ENCODE measurements around the gene BCL11A. TPM values are rescaled to one million over a fixed set of nuclear protein-coding genes. Genes with fewer than 3 reads are reported as not detected.

BCL11A gene
- total RNA-seq, 1 experiment from 2014 or later: 91.4 TPM

DNA sequence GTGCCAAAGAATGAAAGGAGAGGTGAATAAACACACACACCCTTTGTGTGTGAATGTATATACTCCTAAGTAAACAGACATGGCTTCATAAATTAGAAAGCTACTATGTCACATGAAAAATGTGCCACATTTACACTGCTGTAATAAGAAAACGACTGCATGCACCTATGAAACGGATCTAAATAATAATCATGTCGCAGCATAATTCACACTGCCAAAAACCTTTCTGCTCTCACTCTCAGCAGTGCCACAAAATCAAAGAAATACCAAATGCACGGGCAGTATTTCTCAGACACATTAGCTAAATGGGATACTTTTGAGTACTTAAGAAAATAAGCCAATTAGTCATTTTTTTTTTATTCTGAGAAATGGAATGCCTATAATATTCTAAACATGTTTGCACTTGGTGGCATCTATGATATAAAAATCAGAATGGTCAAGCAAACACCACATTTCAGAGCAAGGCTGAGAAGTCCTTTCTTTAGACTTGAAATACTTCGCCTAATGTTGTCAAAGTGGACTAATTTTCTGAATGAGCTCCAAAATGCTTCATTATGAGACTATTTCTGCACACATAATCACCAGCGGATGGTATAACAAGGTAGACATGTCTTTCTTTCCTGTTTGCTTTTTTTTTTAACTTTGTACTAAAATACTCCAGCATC, 6.6 kb downstream of the BCL11A start:
- Histone ChIP-seq H3K4me1 (ENCODE audit: insufficient read depth, low read length) (peaks cover 9% of the 10 kb centered on the region), H3K56ac (ENCODE audit: insufficient read length, low read depth, low read length) (no peak overlapping the region), H2AFZ (ENCODE audit: low read length) (no peak overlapping the region), H2BK12ac (ENCODE audit: insufficient read length, low read depth, low read length) (no peak overlapping the region), H3K9ac (ENCODE audit: extremely low read depth, insufficient read length, low read length) (no peak overlapping the region), H4K91ac (ENCODE audit: insufficient read length, low read depth, low read length) (no peak overlapping the region), H2AK5ac (ENCODE audit: insufficient read length, low read length) (no peak overlapping the region), H3K18ac (ENCODE audit: insufficient read length, low read depth, low read length) (no peak overlapping the region), H2BK15ac (ENCODE audit: low read depth, low read length) (no peak overlapping the region), H3K27me3 (ENCODE audit: insufficient read depth, low read length) (no peaks in the 10 kb centered on the region), H3K9me3 (ENCODE audit: control insufficient read depth, low read depth, low read length) (no peaks in the 10 kb centered on the region), H3K4ac (ENCODE audit: low read depth, low read length) (no peak overlapping the region), H3K79me2 (ENCODE audit: insufficient read depth, low read length) (peaks cover 32% of the 10 kb centered on the region; the same call in 1 of the 2 replicates), H2BK20ac (ENCODE audit: low read depth, low read length, poor library complexity, severe bottlenecking) (no peak overlapping the region), H3K23ac (ENCODE audit: insufficient read length, low read depth, low read length) (no peak overlapping the region), H4K8ac (replicated peaks; ENCODE audit: insufficient read length, low read depth, low read length) (no peak overlapping the region), H3K4me2 (ENCODE audit: insufficient read depth, insufficient read length, low read length) (no peak overlapping the region), H3K27ac (ENCODE audit: insufficient read length, low read depth, low read length) (no peak overlapping the region), H3K23me2 (ENCODE audit: insufficient read length, low read depth, low read length, poor library complexity, severe bottlenecking) (peaks cover 24% of the 10 kb centered on the region), H4K20me1 (ENCODE audit: control insufficient read depth, insufficient read depth, insufficient read length) (no peaks in the 10 kb centered on the region), H3K14ac (ENCODE audit: insufficient read depth, low read length) (no peak overlapping the region), H3K79me1 (ENCODE audit: insufficient read depth, low read depth, low read length, poor library complexity, severe bottlenecking) (peaks cover 2% of the 10 kb centered on the region), H2BK120ac (ENCODE audit: low read depth, low read length, poor library complexity, severe bottlenecking) (no peak overlapping the region), H3T11ph (ENCODE audit: low read length) (no peak overlapping the region), H4K5ac (ENCODE audit: insufficient read length, low read depth, low read length) (no peak overlapping the region), H2BK5ac (ENCODE audit: insufficient read length, low read length) (no peak overlapping the region)
- H3K27me3 Mint-ChIP-seq (ENCODE audit: low read depth): no peaks in the 10 kb centered on the region
- TF ChIP-seq, protein P1, sequence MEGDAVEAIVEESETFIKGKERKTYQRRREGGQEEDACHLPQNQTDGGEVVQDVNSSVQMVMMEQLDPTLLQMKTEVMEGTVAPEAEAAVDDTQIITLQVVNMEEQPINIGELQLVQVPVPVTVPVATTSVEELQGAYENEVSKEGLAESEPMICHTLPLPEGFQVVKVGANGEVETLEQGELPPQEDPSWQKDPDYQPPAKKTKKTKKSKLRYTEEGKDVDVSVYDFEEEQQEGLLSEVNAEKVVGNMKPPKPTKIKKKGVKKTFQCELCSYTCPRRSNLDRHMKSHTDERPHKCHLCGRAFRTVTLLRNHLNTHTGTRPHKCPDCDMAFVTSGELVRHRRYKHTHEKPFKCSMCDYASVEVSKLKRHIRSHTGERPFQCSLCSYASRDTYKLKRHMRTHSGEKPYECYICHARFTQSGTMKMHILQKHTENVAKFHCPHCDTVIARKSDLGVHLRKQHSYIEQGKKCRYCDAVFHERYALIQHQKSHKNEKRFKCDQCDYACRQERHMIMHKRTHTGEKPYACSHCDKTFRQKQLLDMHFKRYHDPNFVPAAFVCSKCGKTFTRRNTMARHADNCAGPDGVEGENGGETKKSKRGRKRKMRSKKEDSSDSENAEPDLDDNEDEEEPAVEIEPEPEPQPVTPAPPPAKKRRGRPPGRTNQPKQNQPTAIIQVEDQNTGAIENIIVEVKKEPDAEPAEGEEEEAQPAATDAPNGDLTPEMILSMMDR (conservative IDR thresholded peaks at IDR 0.05): no peak
- H3K9me3 Mint-ChIP-seq: no peaks in the 10 kb centered on the region
- peaks cover 60 to 62% of the 10 kb centered on the region in 2 experiments for H3K4me1 Mint-ChIP-seq
- no CpG with 5 or more reads among the region's 6 CpGs for WGBS (ENCODE audit: extremely low coverage, insufficient read length, low lambda C conversion rate)
- H3K4me3 Mint-ChIP-seq: no peak overlapping the region
- no peak for DNase-seq
- H3K27ac Mint-ChIP-seq: no peak overlapping the region; a peak in 1 of 7 replicates
- peaks cover 27 to 71% (median 46%) of the 10 kb centered on the region in 3 experiments; a peak in 6 of 7 replicates for H3K36me3 Mint-ChIP-seq (ENCODE audit: insufficient read depth in 1 of 3, low read depth in 3 of 3)
